Measurements from ENCODE around the gene GRAMD2B.
A peak's percentile ranks its signal among the peaks of the same experiment; 100 is the strongest.
"Not testable (repeated sequence)": the region's sequence is repeated elsewhere in the genome, so short reads cannot be mapped to it uniquely, and the experiment has no call there.

The GRAMD2B gene

GRCh38 chr5:126422994-126423788, at the start of gene GRAMD2B:
Gene GRAMD2B (plus strand): TSS chr5:126423409. CDS start chr5:126423607, 198 bp downstream.
- peak; percentile 10 for DNase-seq (ENCODE audit: low spot score)

DNA sequence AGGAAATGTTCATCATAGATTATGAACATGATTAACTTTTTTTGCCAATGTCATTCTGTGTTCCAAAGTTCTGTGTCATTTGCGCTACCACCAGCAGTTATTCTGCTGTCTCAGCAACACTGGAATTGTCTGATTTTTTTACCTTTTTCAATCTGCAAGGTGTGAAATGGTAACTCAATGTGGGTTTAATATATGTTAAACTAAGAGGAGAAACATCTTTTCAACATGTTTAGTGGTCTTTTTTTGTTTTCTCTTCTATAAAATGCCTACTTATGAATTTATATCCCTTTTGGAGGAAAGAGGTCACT, 49.1 kb upstream of the GRAMD2B start:
- no peak for DNase-seq (ENCODE audit: low spot score)

DNA sequence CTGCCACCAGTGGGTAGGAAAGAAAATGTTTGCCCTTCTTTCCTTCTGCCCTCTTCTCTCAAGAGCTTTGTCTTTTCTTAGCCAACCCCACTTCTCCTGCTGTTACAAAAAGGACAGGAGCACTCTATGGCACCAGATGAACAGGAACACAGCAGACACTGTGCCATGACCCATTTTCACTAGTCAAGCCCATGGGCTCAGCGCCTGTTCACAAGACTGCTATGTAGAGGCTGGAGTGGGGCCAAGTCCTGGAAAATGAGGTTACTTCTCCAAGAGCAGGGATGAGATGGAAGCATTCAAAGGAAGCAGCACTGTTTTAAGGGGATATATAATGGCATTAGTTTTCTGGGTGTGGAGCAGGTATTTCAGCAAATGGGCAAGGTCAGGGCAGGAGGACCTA, 46.8 kb upstream of the GRAMD2B start:
- DNase-seq (ENCODE audit: low spot score) = no peak

DNA sequence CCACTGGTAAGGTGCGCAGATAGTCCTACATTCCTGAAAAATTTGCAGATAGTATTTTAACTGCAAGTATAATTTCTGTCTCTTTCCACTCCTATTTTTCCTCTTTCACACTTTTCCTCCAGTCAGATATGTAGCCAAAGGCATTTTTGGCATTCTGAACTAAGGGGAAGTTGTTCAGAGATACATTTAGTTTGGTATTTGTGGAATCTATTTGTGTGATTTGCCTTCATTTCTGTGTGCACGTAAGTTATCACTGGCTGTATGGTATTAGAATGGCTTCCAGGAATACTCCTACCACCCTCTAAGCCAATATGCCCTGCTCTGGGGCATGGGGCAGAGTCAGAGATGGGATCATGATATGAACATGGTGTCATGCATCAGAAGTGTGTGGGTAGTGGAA, 45.8 kb upstream of the GRAMD2B start:
- DNase-seq (ENCODE audit: low spot score) = no peak

GRCh38 chr5:126380316-126380715, 42.9 kb upstream of the GRAMD2B start:
- DNase-seq (ENCODE audit: low spot score) = not testable (repeated sequence)

GRCh38 chr5:126383246-126383645, 40.0 kb upstream of the GRAMD2B start:
- DNase-seq (ENCODE audit: low spot score) = no peak

DNA sequence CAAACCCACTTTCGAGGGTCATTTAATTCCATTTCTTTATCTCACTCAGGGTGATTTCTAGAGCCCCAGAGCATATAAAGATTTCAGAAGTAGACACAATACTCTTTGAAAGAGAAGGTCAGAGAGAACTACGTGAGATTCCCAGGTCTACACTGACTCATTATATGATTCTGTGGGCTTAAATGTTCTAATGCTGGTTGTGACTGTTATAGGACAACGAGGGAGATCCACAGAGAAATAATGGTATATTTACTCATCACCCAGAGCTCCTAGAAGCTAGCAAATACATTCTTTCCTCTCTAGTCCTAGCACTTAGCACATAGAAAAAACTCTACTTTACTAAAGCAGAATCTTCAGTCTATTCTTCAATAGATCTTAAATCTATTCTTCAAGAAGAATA, 39.4 kb upstream of the GRAMD2B start:
- no peak for DNase-seq (ENCODE audit: low spot score)

GRCh38 chr5:126384985-126385384, 38.2 kb upstream of the GRAMD2B start:
- DNase-seq (ENCODE audit: low spot score) = no peak

GRCh38 chr5:126385524-126386502, 37.4 kb upstream of the GRAMD2B start:
- no peak for DNase-seq (ENCODE audit: low spot score)

- no peak for DNase-seq (ENCODE audit: low spot score)
Observed at GRCh38 chr5:126389179-126389578, 34.0 kb upstream of the GRAMD2B start.

GRCh38 chr5:126390051-126390450, 33.2 kb upstream of the GRAMD2B start:
- DNase-seq (ENCODE audit: low spot score) = no peak

DNA sequence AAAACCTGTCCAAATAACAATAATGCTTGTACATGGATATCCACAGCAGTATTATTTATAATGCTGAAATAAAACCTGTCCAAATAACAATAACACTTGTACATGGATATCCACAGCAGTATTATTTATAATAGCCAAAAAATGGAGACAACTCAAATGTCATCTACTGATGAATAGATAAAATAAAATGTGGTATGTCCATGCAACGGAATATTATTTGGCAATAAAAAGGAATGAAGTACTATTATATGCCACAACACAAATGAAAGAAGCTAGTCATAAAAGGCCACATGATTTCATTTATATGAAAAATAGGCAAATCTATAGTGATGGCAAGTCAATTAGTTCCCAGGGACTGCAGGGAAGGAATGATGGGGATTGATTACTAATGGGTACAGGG, 31.8 kb upstream of the GRAMD2B start:
- no peak for DNase-seq (ENCODE audit: low spot score)

DNA sequence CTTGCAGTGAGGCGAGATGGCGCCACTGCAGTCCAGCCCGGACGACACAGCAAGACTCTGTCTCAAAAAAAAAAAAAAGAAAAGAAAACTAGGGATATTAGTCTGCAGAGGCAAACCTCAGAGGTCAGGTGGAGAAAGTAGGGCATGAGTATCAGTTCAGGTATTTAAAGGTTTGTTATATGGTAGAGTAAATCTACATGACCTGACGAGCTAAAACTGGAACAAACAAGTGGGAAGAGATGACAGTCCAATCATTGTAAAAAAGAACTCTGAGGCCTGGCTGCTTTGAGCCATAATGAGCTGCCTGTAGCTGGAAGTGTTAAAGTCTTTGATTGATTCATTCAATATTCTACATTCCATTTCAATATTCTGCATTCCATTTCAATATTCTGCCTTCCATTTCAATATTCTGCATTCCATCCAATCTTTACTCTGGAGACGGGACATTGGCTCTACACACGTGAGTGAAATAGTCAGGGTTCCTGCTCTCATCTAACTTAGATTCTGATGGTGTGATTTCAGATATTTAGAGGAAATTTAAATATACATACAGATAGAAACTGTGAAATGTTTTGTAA, 28.9 kb upstream of the GRAMD2B start:
- no peak for DNase-seq (ENCODE audit: low spot score)

DNA sequence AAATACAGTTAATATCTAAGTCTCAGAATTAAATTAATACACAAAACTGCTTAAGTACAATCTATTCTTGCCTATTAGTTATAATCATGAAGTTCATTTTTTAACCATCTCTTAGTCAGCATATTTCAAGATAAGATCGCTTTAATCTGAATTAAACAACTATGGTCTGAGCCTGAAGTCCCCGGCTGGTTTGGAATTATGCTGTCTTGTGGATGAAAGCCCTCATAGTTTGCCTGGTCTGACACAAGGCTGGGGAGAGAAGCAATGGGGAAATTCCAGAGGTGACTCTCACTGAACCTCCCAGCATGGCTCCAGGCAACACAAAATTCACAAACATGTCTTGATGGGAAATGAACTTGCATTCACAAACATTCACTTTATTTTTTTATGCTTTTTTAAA, 28.0 kb upstream of the GRAMD2B start:
- no peak for DNase-seq (ENCODE audit: low spot score)

DNA sequence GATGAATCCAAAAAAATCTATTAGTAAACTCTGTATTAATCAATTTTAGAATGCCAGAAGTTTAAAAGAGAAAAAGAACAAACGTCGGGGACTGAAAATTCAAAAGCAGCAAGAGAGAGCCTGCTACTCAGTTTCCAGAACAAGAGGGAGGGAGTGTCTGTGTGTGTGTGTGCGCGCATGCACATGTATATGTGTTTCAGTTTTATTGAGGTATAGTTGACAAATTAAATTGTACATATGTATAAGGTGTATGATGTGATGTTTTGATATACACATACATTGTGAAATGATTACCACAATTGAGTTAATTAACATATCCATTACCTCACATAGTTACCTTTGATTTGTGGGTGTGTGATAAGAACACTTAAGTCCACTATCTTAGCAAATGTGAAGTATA, 27.6 kb upstream of the GRAMD2B start:
- DNase-seq (ENCODE audit: low spot score) = no peak

- DNase-seq (ENCODE audit: low spot score) = not testable (repeated sequence)
Observed at GRCh38 chr5:126396721-126397120, 26.5 kb upstream of the GRAMD2B start.

- DNase-seq (ENCODE audit: low spot score) = no peak
Observed at GRCh38 chr5:126398791-126399190, 24.4 kb upstream of the GRAMD2B start.

GRCh38 chr5:126400621-126401251, 22.5 kb upstream of the GRAMD2B start:
- DNase-seq (ENCODE audit: low spot score) = no peak

DNA sequence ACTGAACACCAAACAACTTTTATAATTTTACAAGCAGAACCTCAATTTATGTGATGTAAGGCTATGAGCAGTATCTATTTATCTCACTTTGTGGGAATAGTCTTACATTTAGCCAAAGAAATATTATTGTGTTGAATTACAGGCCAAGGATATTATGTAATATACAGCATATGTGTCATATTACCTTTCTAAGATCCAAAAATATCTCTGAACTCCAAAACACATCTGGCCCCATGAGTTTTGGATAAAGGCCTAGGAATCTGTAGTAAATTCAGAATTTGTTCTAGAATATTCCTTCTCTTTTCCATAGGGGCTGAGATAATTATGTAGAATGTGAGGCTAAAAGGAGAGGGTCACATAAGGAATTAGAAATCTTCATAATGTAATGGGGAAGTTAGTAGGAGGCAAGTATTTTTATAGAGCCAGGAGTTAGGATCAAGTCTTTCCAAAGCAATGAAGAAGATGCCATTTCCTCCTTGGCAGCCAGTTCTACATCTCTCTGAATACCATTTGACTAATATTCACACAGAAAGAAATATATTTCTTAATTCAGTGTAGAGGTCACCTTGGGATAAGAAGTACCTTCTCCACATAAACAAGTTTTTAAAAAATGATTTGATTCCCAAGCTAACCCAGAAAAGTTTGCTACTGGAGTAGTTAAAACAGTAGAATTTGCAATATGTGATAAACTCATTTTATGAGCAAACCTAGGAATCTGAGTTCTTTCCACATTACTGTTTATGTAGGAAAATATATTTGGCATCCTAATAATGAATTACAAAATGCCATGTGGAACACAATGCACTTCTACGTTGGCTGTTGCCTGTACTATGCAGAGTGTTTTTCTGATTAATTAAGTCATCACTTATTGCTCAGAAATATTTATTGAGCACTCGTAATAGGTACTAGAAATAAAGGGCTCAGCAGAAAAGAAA, 20.3 kb upstream of the GRAMD2B start:
- DNase-seq (ENCODE audit: low spot score) = no peak

GRCh38 chr5:126403876-126404275, 19.3 kb upstream of the GRAMD2B start:
- no peak for DNase-seq (ENCODE audit: low spot score)

- no peak for DNase-seq (ENCODE audit: low spot score)
Observed at GRCh38 chr5:126410623-126411022, 12.6 kb upstream of the GRAMD2B start.

Measured in HuH-7 (cell line).